Ovary (tissue), 3 donors: Measurements from ENCODE around the gene CLEC2A.

Source experiments
- CTCF ChIP-seq, 3 donors: fragments of 450-650 bp in 2 of 3; fragments of 200-600 bp in 1 of 3; IDR thresholded peaks; one replicate each; pipeline versions ENCODE4 v1.5.1 to v1.8.0; 2016 to 2022; ENCODE audit warnings: antibody characterized with exemption in 3 of 3, mild to moderate bottlenecking in 1 of 3
- EP300 ChIP-seq: sonication (generic); formaldehyde crosslinking; IDR thresholded peaks from one replicate; pipeline ENCODE4 v1.6.1; 2017; ENCODE audit warnings: antibody characterized with exemption
- POLR2A ChIP-seq: fragments of 450-650 bp; IDR thresholded peaks from one replicate; pipeline ENCODE4 v1.6.1; 2017; ENCODE audit warnings: antibody characterized with exemption, mild to moderate bottlenecking, moderate library complexity
- donor health status: DM: no; HTN: no; CAD: no.

- no peak for TF ChIP-seq CTCF (IDR thresholded peaks at IDR 0.05)
- TF ChIP-seq EP300, result no peak
- no peak for TF ChIP-seq POLR2A
Measured at GRCh38 chr12:9866860-9867269, 65.3 kb downstream of the CLEC2A start.
